T-helper 1 cell treated with Interleukin-12 subunit alpha and Interleukin-12 subunit beta and Interleukin-4 antibody, amounts not matched to agents 30 ng/mL and 1 ng/mL, for 36 hours (primary cell): ENCODE data around the gene GLB1L2. TPM values are rescaled to one million over a fixed set of nuclear protein-coding genes. Genes with fewer than 3 reads are reported as not detected.

Experiments used
- intact Hi-C: fragments of 100-400 bp; cut with micrococcal nuclease; formaldehyde crosslinking; loops from one replicate; pipeline ENCODE4 v1.15.1; 2024
- total RNA-seq: library from RNA; stranded (reverse); gene quantifications from 2 replicates; pipeline ENCODE4 v1.2.3, GENCODE V29; 2022

Gene GLB1L2
- total RNA-seq, 1 donor from 2014 or later, result 3.1 TPM

GRCh38 chr11:134346101-134346975 is 14.6 kb downstream of the GLB1L2 start:
- intact Hi-C loops, result no loop called here

- intact Hi-C loops, result no loop called here
These were observed 15.2 kb downstream of the GLB1L2 start for GRCh38 chr11:134346976-134347350.

- intact Hi-C loops, result no loop called here
These were observed 15.7 kb downstream of the GLB1L2 start for GRCh38 chr11:134347441-134347840.

- intact Hi-C loops, result loop anchor here (1.0 kb wide), 3 partner anchors 18 to 96 kb away; partner anchors contain the start of genes ACAD8, GLB1L2, GLB1L3 and THYN1
These were observed 17.5 kb downstream of the GLB1L2 start for GRCh38 chr11:134349109-134349801.

GRCh38 chr11:134349802-134350355 is 18.1 kb downstream of the GLB1L2 start:
- intact Hi-C loops, result loop anchor here (1.0 kb wide), 3 partner anchors 19 to 97 kb away; partner anchors contain the start of genes ACAD8, GLB1L2, GLB1L3 and THYN1

- intact Hi-C loops, result no loop called here
These were observed 18.6 kb downstream of the GLB1L2 start for GRCh38 chr11:134350381-134350780.

GRCh38 chr11:134352111-134352510 is 20.3 kb downstream of the GLB1L2 start:
- intact Hi-C loops, result no loop called here

- intact Hi-C loops, result no loop called here
These were observed 23.3 kb downstream of the GLB1L2 start for GRCh38 chr11:134355136-134355535.

GRCh38 chr11:134355656-134356055 is 23.9 kb downstream of the GLB1L2 start:
- intact Hi-C loops, result no loop called here

- intact Hi-C loops, result no loop called here
These were observed 25.1 kb downstream of the GLB1L2 start for GRCh38 chr11:134356656-134357544.

GRCh38 chr11:134357545-134357839 is 25.7 kb downstream of the GLB1L2 start:
- intact Hi-C loops, result no loop called here

- intact Hi-C loops, result no loop called here
These were observed 26.5 kb downstream of the GLB1L2 start for GRCh38 chr11:134358165-134358855.

GRCh38 chr11:134358856-134359490 is 27.2 kb downstream of the GLB1L2 start:
- intact Hi-C loops, result no loop called here

GRCh38 chr11:134359646-134360045 is 27.9 kb downstream of the GLB1L2 start:
- intact Hi-C loops, result loop anchor here (1.0 to 10.0 kb wide), 4 partner anchors 97 to 509 kb away; no protein-coding TSS in a partner anchor

GRCh38 chr11:134360050-134360835 is 28.5 kb downstream of the GLB1L2 start:
- intact Hi-C loops, result loop anchor here (1.0 to 10.0 kb wide), 4 partner anchors 98 to 508 kb away; no protein-coding TSS in a partner anchor

- intact Hi-C loops, result loop anchor here (2.0 to 10.0 kb wide), 2 partner anchors 143 to 231 kb away; no protein-coding TSS in a partner anchor
These were observed 29.9 kb downstream of the GLB1L2 start for GRCh38 chr11:134361661-134362060.

- intact Hi-C loops, result loop anchor here (10.0 kb wide), 1 partner anchor 142 kb away; no protein-coding TSS in a partner anchor
These were observed 30.6 kb downstream of the GLB1L2 start for GRCh38 chr11:134362192-134362901.

- intact Hi-C loops, result loop anchor here (10.0 kb wide), 1 partner anchor 142 kb away; no protein-coding TSS in a partner anchor
These were observed 31.4 kb downstream of the GLB1L2 start for GRCh38 chr11:134363161-134363560.
